WI38 (cell line): ENCODE results near the gene ADAMTSL3.

ENCODE experiments used
- H3K4me3 ChIP-seq: 2 replicates; pipeline ENCODE4 v1.5.1; 2011; ENCODE audit warnings: low read depth, mild to moderate bottlenecking, control low read depth, low read length
- TF ChIP-seq, protein P1 (sequence below): IDR thresholded peaks from 2 replicates; pipeline ENCODE4 v1.5.1; 2012; ENCODE audit warnings: low read depth, mild to moderate bottlenecking, control low read depth, low read length

Gene ADAMTSL3

DNA sequence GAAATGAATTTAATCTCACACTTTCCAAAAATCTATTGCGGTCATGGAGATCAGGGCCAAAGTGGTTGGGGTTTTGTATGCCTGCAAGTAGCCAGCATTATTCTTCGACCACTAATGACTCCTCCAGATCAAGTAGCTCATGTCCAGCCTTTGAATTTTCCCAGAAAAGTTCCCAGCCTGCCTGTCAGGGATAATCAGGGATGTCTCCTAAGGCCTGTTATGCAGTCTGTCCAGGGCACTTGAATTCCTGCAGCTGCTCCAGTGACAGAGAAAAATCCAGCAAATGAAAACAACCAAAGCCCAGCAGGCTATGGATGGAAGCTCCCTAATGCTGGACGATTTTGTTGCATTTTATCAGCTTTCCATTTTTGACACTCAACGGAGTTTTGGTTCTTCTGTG, 215.4 kb downstream of the ADAMTSL3 start:
- no peak overlapping the region for H3K4me3 ChIP-seq
- TF ChIP-seq, protein P1, sequence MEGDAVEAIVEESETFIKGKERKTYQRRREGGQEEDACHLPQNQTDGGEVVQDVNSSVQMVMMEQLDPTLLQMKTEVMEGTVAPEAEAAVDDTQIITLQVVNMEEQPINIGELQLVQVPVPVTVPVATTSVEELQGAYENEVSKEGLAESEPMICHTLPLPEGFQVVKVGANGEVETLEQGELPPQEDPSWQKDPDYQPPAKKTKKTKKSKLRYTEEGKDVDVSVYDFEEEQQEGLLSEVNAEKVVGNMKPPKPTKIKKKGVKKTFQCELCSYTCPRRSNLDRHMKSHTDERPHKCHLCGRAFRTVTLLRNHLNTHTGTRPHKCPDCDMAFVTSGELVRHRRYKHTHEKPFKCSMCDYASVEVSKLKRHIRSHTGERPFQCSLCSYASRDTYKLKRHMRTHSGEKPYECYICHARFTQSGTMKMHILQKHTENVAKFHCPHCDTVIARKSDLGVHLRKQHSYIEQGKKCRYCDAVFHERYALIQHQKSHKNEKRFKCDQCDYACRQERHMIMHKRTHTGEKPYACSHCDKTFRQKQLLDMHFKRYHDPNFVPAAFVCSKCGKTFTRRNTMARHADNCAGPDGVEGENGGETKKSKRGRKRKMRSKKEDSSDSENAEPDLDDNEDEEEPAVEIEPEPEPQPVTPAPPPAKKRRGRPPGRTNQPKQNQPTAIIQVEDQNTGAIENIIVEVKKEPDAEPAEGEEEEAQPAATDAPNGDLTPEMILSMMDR: no peak

GRCh38 chr15:83871808-83872559, 218.1 kb downstream of the ADAMTSL3 start:
- no peak overlapping the region for H3K4me3 ChIP-seq

DNA sequence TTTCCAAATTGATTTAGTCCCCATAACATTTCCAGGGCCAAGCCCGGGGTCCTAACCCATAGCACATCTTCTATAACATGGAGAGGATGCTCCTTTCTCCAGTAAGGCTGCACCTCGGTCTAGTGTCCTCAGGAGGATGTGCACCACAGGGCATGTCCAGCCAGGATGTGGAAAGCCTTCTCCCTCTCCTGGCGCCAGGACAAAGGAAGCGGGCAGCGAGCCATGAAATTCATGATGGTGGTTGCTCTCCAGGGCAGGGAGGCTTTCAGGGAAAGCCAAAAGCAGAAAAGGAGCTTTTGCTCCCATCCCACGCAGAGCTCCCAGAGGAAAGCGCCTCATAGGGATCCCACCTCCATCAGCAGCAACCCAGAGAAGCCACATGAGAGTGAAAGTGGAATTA, 220.0 kb downstream of the ADAMTSL3 start:
- TF ChIP-seq, protein P1: no peak

More at GRCh38 chr15:83871808-83872559, 218.1 kb downstream of the ADAMTSL3 start:
- TF ChIP-seq, protein P1: no peak

DNA sequence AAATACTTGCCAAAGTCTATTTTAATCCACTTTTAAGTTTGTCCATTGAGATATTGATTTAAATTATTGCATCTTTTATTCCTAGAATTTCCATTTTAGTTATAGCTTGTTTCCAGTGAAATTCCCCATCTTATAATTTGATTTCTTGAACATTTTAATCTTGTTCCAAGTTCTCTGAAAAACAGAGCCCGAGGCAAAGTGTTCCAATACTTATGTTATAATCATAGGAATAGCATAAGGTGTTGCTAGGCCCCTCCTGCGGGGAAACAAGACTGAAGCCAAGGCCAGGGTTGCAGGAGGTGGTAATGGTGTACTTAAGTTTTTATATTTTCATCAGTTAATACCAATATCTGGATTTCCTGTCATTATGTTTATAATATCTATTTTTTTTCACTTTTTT, 226.6 kb downstream of the ADAMTSL3 start:
- TF ChIP-seq, protein P1: no peak
- no peak overlapping the region for H3K4me3 ChIP-seq

More for the DNA sequence above, 220.0 kb downstream of the ADAMTSL3 start:
- H3K4me3 ChIP-seq: no peak overlapping the region

- TF ChIP-seq, protein P1: no peak
- H3K4me3 ChIP-seq: no peak overlapping the region
These were observed 227.2 kb downstream of the ADAMTSL3 start for GRCh38 chr15:83881156-83881555.

DNA sequence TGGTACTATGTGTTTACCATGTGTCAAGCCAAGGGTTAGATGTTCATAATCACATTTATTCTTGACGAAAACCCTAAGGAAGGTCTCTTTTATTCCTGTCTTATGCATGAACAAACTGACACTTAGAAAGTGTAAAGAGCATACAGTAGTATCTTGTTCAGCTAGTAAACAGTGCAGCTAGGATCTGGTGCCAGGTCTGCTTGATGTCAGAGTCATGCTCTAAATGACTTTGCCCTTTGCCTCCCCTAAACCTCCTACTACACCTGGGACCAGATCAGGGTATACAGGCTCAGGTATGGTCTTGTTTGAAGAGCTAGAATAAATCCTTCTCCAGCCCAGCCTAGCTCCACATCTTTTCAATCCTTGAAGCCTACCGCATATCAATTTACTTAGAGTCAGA, 232.4 kb downstream of the ADAMTSL3 start:
- TF ChIP-seq, protein P1: no peak
- H3K4me3 ChIP-seq: no peak overlapping the region

GRCh38 chr15:83887404-83887803, 233.5 kb downstream of the ADAMTSL3 start:
- TF ChIP-seq, protein P1: no peak
- H3K4me3 ChIP-seq: no peak overlapping the region
